Esophagus squamous epithelium (tissue), 4 donors: ENCODE measurements around the gene LPAR3.

ENCODE experiments used
- CTCF ChIP-seq, 6 experiments: fragments of 450-650 bp in 4 of 6; fragments of 200-600 bp in 2 of 6; sonication (generic) in 2 of 6; IDR thresholded peaks; one replicate each; pipeline ENCODE4 v1.5.1; 2016 to 2019; ENCODE audit warnings: antibody characterized with exemption in 6 of 6, mild to moderate bottlenecking in 4 of 6, moderate library complexity in 4 of 6
- POLR2A ChIP-seq, 4 donors: fragments of 450-650 bp; IDR thresholded peaks; one replicate each; pipeline ENCODE4 v1.6.1; 2017; ENCODE audit warnings: antibody characterized with exemption in 4 of 4, mild to moderate bottlenecking in 4 of 4, moderate library complexity in 3 of 4

GRCh38 chr1:84833194-84833593 lies 59.8 kb downstream of the LPAR3 start:
- TF ChIP-seq CTCF (IDR thresholded peaks at IDR 0.05) (no peak), POLR2A (IDR thresholded peaks at IDR 0.05) (no peak)
